GM12891 (cell line): ENCODE measurements around the gene MYO9B.

ENCODE experiments used
- POLR2A ChIP-seq: IDR thresholded peaks from 2 replicates; pipeline ENCODE4 v1.6.1; 2011; ENCODE audit warnings: low read depth, low read length, control low read depth
- TAF1 ChIP-seq: IDR thresholded peaks from 2 replicates; pipeline ENCODE4 v1.6.1; 2011; ENCODE audit warnings: low read depth, low read length, control low read depth

- TF ChIP-seq TAF1: no peak
- TF ChIP-seq POLR2A: no peak
Observed at GRCh38 chr19:17061205-17061604, 14.4 kb upstream of the MYO9B start.
